ENCODE results near the gene VWA1.

VWA1 gene

DNA sequence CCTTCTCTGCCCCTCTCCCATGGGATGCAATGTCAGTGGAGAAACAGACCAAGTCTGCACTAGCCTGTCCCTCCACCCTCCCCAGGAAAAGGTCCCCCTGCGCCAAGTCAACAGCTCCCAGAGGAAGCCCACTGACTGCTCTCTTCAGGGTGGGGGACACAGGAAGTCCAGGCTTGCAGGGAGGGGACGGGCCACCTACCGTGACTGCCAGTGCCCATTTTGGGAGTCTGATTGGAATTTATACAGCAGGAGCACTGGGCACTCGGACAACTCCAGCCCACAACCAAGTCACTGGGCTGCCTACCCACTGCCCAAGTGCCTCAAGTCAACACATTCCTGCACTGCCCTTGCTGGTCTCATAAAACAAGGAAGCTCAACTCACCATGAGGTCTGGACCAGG is 42.5 kb upstream of the VWA1 start:
- no peak overlapping the region for H3K4me3 ChIP-seq (ENCODE audit: low read length)
- TF ChIP-seq CTCF (IDR thresholded peaks at IDR 0.05; ENCODE audit: insufficient read depth, low read depth, low read length, missing control alignments) = no peak
- no peak for DNase-seq (ENCODE audit: low read depth)

DNA sequence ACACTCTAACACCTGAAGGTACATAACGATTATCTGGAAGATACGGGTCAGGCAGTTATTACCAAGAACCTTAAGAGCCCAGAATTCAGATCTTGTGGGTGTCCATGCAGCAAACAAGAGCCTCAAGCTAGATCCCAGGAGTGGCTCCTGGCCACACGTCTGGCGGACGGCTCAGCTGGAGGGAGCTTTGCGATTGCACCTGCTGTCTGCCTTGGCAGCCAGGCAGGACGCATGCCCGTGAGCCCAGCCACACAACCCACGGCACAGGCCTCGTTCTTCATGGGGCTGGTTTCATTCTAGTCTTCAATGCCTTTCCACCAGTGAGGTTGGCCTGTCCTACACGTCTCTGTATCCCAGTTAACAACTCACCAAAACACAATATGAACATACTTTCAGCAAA is 42.1 kb upstream of the VWA1 start:
- TF ChIP-seq CTCF (IDR thresholded peaks at IDR 0.05; ENCODE audit: insufficient read depth, low read depth, low read length, missing control alignments) = no peak
- DNase-seq (ENCODE audit: low read depth) = no peak
- H3K4me3 ChIP-seq (ENCODE audit: low read length) = no peak overlapping the region

- TF ChIP-seq CTCF (IDR thresholded peaks at IDR 0.05; ENCODE audit: insufficient read depth, low read depth, low read length, missing control alignments) = no peak
- no peak for DNase-seq (ENCODE audit: low read depth)
- no peak overlapping the region for H3K4me3 ChIP-seq (ENCODE audit: low read length)
Measured at GRCh38 chr1:1394116-1394515, 41.4 kb upstream of the VWA1 start.

GRCh38 chr1:1395166-1395565 is 40.3 kb upstream of the VWA1 start:
- no peak for TF ChIP-seq CTCF (IDR thresholded peaks at IDR 0.05; ENCODE audit: insufficient read depth, low read depth, low read length, missing control alignments)
- DNase-seq (ENCODE audit: low read depth) = no peak
- H3K4me3 ChIP-seq (ENCODE audit: low read length) = no peak overlapping the region

GRCh38 chr1:1397839-1398523 is 37.5 kb upstream of the VWA1 start:
- no peak for TF ChIP-seq CTCF (IDR thresholded peaks at IDR 0.05; ENCODE audit: insufficient read depth, low read depth, low read length, missing control alignments)
- peak; percentile 70 for DNase-seq (ENCODE audit: low read depth)
- peak overlapping the region; percentile 86 for H3K4me3 ChIP-seq (ENCODE audit: low read length)

DNA sequence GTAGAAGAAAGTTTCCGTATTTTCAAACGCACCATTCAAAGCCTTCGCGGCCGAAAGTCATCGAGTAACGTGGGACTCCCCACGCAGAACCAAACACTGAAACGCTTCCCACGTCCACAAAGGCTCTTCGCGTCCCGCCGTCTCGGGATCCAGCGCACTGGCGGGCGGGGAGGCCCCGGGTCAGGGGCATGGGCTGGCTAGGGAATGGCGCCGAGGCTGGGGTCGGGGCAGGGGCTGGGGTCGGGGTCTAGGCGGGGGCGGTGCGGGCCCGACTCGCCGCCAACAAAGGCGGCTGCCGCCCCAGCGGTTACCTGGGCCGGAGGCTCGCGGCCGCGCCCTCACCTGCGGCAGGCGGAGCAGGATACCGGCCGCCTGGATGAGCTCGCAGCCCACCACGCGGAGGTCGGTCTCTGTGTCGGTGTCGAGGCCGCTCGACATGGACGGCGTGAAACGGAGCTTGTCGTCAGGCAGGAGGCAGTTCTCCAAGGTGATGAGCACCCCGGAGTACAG is 36.8 kb upstream of the VWA1 start:
- H3K4me3 ChIP-seq (ENCODE audit: low read length) = peak overlapping the region; percentile 86
- no peak for DNase-seq (ENCODE audit: low read depth)
- no peak for TF ChIP-seq CTCF (IDR thresholded peaks at IDR 0.05; ENCODE audit: insufficient read depth, low read depth, low read length, missing control alignments)

All from epithelial cell of esophagus (primary cell).